HL-60/S4 treated with retinoic acid at 250 ng/mL for 4 days and 3 days (cell line): ENCODE data around the gene EHBP1L1.
"Not testable (repeated sequence)": the region's sequence is repeated elsewhere in the genome, so short reads cannot be mapped to it uniquely, and the experiment has no call there.

Experiments
- in situ Hi-C: fragments of 300-500 bp; cut with MboI; formaldehyde crosslinking; loops from 2 replicates; pipeline ENCODE4 v1.7.0; 2022; ENCODE audit warnings: low sequenced_read_pairs

Gene EHBP1L1

DNA sequence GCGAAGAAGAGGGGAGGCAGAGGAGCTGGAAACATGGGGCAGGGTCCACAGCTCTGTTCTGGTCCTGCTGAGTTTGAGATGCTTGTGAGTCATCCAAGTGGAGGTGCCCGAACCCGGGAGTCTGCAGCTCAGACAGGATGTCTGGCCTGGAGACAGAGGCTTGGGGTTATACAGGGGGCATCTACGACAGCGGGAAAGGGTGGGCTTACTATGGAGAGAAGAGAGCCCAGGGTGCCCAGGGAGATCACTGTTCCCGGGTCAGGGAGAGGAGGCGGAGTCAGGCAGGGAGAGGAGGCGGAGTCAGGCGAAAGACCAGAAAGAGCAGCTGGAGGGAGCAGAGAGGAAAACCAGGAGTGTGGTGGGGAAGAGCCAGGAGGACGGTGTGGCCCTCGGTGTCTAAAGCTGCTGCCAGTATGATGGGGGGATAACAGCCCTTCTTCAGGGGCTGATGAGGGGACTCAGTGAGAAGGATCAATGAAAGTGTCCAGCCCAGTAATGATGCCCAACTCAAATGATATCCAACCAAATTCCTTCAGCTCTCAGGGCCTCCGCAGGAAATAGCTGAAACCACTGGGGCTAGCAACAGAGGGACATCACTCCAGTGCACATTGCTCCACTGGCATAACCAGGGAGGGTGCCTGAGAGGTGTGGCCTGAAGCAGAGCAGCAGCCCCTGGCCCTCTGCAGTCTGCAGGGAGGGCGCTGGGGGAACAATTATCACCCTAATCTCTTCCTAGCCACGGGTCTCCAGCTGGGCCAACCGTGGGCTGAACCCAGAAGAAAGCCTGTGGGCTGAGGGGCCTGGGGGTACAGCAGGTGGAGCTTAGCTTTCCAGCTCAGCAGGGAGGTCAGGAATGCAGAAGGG lies 15.1 kb upstream of the EHBP1L1 start:
- in situ Hi-C loops: no loop called here

DNA sequence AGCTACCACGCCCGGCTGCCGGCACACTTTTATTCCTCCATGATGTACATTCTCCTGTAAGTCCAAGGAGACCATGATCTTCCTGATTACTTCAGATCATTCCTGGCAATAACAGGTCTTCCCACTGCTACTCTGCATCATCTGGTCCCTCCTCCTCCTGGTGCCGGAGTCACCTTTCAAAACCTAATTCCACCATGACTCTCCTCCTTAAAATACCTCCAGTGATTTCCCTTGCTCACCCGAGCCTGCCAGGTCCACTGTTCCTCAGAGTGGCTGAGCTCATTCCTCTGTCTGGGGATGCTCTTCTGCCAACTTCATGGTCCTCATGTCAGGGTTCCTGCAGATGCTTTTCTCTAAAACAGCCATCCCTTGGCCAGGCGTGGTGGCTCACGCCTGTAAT lies 13.8 kb upstream of the EHBP1L1 start:
- in situ Hi-C loops: no loop called here

DNA sequence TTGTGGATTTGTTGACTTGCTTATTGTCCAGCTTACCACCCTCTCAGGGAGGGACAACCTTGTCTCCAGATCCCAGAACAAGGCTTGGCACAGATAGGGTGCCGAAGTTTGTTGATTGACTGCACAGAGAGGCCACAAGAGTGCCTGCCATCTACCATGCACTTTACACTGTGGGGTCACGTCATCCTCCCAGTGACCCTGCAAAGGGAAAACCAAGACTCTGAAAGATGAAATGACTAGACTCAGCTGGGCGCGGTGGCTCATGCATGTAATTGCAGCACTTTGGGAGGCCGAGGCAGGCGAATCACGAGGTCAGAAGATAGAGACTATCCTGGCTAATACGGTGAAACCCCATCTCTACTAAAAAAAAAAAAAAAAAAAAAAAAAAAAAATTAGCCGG lies 13.1 kb upstream of the EHBP1L1 start:
- in situ Hi-C loops: no loop called here

DNA sequence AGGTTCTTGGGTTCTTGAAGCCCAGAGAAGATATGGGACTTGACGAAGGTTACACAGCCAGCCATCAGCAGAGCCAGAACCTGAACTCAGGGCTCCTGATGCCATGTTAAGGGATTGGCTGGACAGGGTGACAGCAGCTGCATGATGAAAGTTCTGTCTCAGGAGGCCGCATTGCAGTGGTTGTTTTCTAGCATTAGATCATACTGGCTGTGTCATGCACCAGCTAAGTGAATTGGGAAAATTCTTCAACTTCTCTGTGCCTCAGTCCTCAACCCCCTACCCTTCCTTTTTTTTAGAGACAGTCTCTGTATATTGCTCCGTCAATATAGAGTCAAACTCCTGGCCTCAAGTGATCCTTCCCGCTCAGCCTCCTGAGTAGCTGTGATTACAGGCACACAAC lies 12.3 kb upstream of the EHBP1L1 start:
- in situ Hi-C loops: no loop called here

DNA sequence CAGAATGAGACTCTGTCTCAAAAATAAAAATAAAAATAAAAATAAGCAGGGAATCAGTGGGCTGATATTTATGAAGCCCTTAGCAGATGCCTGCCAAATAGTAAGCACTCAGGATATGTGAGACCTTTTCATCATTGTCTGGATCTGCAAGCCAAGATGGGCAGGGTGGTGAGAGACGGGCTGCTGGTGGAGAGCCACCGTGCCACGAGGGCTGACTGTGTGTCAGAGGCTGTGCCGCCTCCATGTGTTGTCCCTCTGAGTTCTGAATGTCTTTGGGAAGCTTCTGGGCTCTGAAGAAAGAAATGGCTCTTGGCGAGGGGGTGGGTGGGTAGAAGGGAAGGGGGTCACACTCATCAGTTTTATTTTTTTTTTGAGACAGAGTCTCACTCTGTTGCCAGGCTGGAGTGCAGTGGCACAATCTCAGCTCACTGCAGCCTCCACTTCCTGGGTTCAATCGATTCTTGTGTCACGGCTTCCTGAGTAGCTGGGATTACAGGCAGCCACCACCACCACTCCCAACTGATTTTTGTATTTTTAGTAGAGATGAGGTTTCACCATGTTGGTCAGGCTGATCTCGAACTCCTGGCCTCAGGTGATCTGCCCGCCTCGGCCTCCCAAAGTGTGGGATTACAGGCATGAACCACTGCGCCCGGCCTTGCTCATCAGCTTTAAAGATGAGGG lies 10.8 kb upstream of the EHBP1L1 start:
- in situ Hi-C loops: not testable (repeated sequence)

DNA sequence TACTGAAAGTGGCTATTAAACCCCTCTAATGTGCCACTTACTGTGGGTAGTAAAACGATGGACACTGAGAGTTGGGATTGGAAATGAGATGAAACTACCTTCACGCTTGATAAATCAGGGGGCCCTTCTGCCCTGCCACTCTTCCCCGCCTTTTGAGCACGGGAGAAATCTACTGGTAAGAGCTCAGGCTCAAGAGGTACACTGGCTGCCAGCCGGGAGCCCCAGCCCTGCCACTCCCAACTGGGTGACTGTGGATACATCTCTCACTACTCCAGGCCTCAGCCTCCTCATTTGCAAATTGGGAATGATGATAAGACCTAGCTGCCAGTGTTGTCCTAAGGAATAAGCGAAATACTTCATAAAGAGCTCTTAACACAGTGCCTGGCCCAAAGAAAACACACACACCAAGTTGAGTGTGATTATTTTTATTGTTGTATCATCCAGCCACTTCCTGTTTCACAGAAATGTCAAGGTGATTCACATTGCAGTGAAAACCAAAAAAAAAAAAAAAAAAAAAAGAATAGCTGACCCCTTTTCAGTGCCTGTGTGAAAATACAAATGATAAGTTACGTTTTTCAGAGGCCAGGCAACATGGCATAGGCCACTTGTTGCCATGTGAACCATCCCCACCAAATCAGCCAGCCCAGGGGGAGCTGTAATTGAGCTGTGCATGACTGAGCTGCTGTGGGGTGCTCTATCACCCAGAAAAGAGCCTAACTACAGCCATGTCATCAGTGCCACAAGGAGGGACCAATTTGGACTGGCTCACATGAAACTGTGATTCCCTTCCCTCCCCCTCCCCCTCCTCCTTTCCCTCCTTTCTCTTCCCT lies 10.0 kb upstream of the EHBP1L1 start:
- in situ Hi-C loops: no loop called here

DNA sequence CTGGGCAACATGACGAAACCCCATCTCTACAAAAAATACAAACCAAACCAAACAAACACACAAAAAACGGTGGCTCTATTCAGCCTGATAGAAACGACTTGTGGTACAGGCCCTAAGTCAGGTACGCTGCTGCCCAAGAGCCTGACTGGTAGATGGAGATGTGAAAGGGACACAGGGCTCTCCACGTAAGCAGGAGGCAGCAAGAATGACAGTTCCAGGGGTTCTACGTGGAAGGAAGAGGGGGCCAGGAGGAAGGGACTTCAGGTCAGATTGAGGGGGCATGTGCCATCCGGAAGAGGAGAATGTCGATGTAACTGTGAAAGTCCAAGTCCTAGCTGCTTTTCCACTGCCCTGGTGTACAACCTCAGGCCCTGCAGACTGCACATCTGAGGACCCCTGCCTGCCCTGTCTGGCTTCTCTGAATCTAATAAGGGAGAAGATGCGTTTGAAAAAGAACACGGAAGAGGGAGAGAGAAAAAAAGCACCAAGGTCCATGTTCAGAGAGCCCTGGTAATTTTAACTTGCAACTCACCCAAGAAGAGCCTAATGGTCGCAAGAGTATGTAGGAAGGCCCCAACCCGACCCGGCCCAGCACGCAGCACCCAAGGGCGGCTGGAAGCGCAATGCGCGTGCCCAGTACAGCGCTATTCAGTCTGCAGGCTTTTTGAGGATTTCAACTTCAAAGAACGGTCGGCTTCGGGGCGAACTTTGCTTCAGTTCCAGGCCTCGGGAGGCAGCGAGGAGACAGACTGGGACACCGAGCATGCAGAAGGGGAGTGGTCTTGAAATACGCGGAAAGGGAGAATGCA lies 6.5 kb upstream of the EHBP1L1 start:
- in situ Hi-C loops: no loop called here

DNA sequence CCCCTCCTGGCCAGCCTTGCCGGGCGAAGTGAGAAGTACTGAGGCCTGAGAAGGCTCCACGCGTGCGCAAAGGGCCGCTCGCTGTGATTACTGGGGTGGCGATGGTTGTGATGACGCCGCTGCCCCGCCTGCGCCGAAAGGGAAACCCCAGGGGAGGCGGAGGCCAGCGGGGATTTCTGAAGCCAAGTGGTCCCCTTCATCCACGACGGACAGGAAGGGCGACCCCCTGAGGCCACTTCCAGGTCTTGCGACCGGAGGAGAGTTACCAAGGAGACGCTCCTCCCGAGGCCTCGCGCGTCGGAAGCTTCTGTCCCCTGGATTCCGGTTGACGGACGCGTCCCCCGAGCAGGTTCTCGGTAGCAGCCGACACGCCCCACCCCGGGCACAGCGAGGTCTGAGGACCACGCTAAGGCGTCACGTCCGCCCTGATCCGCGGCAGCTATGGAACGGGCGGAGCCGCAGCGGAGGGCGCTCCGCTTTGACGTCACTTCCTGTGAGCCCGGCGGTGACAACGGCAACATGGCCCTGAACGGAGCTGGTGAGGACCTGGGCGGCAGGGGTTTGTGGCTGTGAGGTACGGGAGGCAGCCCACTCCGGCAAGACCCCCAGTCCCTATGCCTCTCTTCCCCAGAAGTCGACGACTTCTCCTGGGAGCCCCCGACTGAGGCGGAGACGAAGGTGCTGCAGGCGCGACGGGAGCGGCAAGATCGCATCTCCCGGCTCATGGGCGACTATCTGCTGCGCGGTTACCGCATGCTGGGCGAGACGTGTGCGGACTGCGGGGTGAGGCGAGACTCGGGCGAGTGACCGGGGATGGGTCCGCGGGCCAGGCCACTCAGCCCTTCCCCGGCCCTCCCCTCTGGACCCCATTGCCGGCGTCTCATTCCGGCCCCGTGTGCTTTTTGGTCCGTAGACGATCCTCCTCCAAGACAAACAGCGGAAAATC lies 5.6 kb upstream of the EHBP1L1 start, which contains the start of gene ZNRD2:
TSS of gene ZNRD2 (plus strand) at position 505 of the 946 bp plus-strand sequence. CDS start at position 520, 15 bp downstream.
- in situ Hi-C loops: no loop called here

DNA sequence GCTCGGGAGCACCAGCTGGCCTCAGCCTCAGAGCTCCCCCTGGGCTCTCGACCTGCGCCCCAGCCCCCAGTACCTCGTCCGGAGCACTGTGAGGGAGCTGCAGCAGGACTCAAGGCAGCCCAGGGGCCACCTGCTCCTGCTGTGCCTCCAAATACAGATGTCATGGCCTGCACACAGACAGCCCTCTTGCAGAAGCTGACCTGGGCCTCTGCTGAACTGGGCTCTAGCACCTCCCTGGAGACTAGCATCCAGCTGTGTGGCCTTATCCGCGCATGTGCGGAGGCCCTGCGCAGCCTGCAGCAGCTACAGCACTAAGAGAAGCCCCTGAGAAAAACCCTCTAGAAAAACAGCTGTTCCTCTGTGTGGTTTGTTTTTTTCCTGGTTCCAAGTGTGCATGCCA lies 4.4 kb upstream of the EHBP1L1 start:
- in situ Hi-C loops: no loop called here

DNA sequence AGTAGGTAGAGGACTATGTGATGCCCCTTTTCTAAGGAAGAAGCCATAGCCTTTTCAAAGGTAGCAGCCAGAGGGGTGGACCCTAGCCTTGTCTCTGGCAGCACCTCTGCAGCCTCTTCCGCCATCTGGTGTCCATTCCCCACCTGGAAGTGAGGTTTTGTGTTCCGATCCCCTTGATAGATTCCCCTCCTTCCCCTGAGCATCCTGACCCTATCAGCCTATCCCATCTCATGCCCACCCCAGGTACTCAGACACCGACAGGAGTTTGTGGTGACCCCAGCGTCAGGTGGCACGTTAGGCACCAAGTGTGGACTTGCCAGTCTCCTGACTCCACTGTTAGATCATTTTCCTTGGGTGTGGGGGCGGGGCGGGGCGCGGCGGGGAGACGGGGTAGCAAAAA lies 3.9 kb upstream of the EHBP1L1 start:
- in situ Hi-C loops: no loop called here

DNA sequence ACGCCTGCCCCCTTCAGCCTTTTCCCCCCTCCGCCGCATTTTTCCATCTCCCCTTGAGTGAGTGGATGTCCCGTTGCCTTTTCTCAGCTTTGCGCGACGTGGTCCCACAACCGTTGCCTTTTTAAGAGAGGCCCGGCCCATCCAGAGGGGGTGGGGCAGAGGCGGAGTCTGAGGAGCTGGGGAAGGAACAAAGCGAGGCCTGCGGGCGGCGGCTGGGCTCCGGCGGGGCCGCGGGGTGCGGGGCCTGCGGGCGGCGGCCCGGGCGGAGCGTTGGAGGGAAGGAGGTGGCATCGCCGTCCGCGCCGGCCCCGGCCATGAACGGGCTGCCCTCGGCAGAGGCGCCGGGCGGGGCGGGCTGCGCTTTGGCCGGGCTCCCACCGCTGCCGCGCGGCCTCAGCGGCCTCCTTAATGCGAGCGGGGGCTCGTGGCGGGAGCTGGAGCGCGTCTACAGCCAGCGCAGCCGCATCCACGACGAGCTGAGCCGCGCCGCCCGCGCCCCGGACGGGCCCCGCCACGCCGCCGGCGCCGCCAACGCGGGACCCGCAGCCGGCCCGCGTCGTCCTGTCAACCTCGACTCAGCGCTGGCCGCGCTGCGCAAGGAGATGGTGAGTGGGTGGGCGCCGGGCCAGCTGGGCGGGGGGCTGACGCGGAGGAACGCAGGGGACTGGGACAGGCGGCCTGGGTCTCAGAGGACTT lies 3.3 kb upstream of the EHBP1L1 start, which contains the start of gene FAM89B:
TSS of gene FAM89B (plus strand) at position 183 of the 696 bp plus-strand sequence. CDS start at position 315, 132 bp downstream.
- in situ Hi-C loops: no loop called here

DNA sequence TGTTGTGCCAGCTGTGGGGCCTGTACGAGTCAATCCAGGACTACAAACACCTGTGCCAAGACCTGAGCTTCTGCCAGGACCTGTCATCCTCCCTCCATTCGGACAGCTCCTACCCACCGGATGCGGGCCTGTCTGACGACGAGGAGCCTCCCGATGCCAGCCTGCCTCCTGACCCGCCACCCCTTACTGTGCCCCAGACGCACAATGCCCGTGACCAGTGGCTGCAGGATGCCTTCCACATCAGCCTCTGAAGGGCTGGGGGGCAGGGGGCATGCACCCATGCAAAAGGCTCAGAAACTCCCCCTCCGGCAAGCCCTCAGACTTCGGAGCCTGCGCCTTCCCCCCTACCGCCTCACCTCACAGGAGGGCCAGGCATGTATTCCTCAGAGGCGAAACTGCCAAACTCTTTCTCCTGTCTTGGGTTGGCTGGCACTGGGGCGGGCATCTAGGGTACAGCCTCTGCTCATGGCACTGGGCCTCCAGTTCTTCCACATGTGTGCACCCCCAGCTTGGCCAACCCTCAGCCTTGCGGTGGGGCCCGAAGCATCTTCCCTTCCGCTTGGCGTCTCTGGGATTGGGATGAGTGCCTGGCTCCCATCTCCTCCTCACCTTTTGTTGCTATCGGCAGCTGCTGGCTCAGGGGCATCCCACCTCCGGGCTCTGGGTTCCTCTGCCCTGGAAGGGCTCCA lies 2.3 kb upstream of the EHBP1L1 start:
- in situ Hi-C loops: no loop called here

DNA sequence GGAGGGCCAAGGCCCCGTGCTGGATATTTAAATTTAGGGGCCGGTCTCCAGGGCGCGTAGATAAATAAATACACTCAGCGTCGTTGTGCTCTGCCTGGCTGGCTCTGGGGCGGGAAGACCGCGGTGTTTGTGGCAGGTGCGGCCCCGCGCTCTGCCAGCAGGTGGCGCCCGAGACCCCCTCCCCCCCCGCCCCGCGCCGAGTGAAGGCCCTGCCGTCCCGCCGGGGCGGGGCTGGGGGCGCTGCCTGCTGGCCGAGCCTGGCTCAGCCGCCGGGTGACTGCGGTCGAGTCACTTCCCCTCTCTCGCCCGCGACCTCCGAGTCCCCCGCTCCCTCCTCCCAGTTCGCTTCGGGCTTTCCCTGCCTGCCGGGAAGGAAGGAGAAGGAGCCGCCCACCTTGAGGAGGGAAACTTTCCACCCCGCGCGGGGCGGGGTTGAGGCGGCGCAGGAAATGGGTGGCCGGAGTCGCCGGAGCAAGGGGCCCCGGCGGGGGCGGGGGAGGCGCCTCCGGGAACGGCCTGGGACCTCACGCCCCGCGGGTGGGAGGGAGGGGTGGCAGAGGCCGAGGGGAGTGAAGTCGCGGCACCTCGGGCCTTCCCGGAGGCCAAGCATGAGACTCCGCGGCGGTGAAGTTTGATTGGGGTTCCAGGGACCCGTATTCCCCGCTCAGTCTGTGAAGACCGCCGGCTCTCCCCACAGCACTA lies 1.6 kb upstream of the EHBP1L1 start:
- in situ Hi-C loops: no loop called here

DNA sequence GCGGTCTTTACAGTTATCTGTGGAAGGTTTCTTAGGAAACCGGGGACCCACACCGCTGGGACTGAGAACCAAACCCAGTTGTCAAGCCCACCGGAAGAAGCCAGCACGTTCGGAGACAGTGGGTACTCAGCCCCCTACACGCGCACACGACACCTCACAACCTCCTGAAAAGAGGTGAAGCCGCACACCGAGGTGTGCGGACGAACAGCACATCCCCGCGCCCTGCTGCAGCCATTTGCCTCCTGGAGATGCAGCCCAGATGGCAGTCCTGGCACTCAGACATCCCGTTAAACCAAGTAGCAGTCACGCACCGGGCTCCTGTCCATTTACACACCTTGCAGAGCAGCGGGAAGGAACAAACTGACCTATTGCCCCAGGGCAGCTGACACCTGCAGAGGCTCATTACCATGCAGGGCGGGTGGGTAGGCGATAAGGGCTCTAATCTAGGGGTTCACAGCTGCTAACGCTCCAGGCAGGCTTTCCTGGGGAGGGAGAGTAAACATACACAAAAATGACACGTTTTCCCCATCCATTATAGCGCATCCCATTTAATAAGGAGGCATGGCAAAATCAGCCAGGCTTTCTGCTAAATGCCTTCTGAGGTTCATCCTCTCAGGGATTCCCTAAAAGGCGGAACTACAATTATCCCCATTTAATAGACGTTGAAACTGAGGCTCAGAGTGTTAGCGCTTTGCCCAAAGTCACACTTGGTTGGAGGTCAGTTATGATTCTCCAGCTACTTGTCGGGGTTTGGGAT lies 864 bp upstream of the EHBP1L1 start:
- in situ Hi-C loops: no loop called here

DNA sequence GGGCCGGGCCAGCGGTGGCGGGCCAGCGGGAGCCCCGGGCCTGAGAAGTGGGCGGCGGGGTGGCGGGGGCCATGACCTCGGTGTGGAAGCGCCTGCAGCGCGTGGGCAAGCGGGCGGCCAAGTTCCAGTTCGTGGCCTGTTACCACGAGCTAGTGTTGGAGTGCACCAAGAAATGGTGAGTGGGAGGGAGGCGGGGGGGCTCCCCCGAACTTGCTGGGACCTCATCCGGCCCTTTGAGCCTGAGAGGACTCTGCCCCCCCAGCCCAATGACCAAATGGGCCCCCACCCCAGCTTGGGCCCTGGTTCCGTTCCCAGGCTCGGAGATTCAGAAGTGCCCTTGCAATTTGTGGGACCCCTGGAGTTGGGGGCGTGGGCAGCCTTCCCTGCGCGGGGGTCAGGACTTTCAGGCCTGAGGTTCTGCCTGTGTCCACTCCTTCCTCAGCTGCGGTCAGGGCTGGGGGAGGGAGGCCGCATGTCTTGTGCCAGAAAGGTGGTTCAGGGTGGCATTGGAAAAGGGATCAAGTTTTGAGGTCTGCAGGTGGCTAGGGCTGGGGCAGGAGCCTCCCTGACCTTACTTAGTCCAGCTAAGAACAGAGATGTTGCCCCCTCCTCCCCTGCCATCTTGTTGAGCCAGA lies 496 bp downstream of the EHBP1L1 start:
- in situ Hi-C loops: no loop called here
